Measurements from ENCODE around the gene MCM7. TPM values are rescaled to one million over a fixed set of nuclear protein-coding genes. Genes with fewer than 3 reads are reported as not detected.
A peak's percentile ranks its signal among the peaks of the same experiment; 100 is the strongest.

Gene MCM7
- total RNA-seq, 2 experiments from 2014 or later = 411 to 429 TPM

DNA sequence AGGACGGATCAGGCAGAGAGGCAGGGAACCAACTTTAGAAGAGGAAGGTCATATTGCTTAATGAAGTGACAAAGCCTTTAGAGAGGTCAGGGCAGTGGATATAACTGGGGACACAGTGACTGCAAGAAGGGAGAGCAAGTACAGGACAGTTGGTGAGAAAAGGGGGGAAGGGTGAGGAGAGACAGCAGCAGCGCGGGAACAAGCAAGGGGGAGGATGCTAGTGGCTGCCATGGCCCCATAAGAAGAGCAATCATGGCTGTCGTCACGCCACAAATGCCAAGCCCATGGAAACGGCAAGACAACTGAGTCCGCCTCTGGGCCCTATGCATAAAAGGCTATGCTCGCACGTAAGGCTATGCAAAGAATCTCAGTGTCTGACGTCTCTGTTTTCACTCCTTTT lies 28.7 kb downstream of the MCM7 start:
- DNase-seq = no peak
- Mint-ChIP-seq H3K27ac (no peak overlapping the region), H3K4me3 (no peak overlapping the region), H3K4me1 (no peaks in the 10 kb centered on the region), H3K36me3 (ENCODE audit: low read depth) (peaks cover 82% of the 10 kb centered on the region), H3K9me3 (ENCODE audit: low read depth) (peaks cover 25% of the 10 kb centered on the region), H3K27me3 (no peaks in the 10 kb centered on the region)
- no peak for ATAC-seq
- ChIA-PET POLR2A (interaction anchor here (0.6 kb wide), 1 partner anchor 177 kb away, joined by 3 read pairs; no protein-coding TSS in a partner anchor), CTCF (interaction anchor here (0.6 to 0.8 kb wide), 2 partner anchors 9 to 26 kb away, joined by 3 read pairs; no protein-coding TSS in a partner anchor)
- intact Hi-C loops (cut with DNase I, micrococcal nuclease) = no loop called here

GRCh38 chr7:100071018-100071723 lies 30.0 kb downstream of the MCM7 start:
- intact Hi-C loops (cut with DNase I, micrococcal nuclease) = no loop called here
- ATAC-seq = no peak

GRCh38 chr7:100069991-100070390 lies 31.2 kb downstream of the MCM7 start:
- intact Hi-C loops (cut with DNase I, micrococcal nuclease) = no loop called here
- ChIA-PET CTCF (interaction anchor here (0.8 to 1.5 kb wide), 2 partner anchors 90 to 151 kb away, joined by 3 to 4 read pairs; no protein-coding TSS in a partner anchor), POLR2A (no interaction called here)
- no peak overlapping the region for H3K27ac Mint-ChIP-seq
- no peak for DNase-seq
- ATAC-seq = no peak
- no peaks in the 10 kb centered on the region for H3K4me1 Mint-ChIP-seq
- no peak overlapping the region for H3K4me3 Mint-ChIP-seq
- peaks cover 25% of the 10 kb centered on the region for H3K9me3 Mint-ChIP-seq (ENCODE audit: low read depth)
- no peaks in the 10 kb centered on the region for H3K27me3 Mint-ChIP-seq
- peaks cover 68% of the 10 kb centered on the region for H3K36me3 Mint-ChIP-seq (ENCODE audit: low read depth)

More at GRCh38 chr7:100071018-100071723, 30.0 kb downstream of the MCM7 start:
- no peak overlapping the region for H3K27ac Mint-ChIP-seq
- no peak overlapping the region for H3K4me3 Mint-ChIP-seq
- DNase-seq = no peak
- no peaks in the 10 kb centered on the region for H3K27me3 Mint-ChIP-seq
- H3K36me3 Mint-ChIP-seq (ENCODE audit: low read depth) = peaks cover 74% of the 10 kb centered on the region
- ChIA-PET POLR2A (interaction anchor here (0.7 kb wide), 2 partner anchors 152 to 530 kb away, joined by 3 to 4 read pairs; partner anchors contain the start of gene TRIM4), CTCF (interaction anchor here (0.5 to 1.2 kb wide), 3 partner anchors 146 to 537 kb away, joined by 3 to 4 read pairs (median 3); no protein-coding TSS in a partner anchor)
- peaks cover 25% of the 10 kb centered on the region for H3K9me3 Mint-ChIP-seq (ENCODE audit: low read depth)
- H3K4me1 Mint-ChIP-seq = no peaks in the 10 kb centered on the region

DNA sequence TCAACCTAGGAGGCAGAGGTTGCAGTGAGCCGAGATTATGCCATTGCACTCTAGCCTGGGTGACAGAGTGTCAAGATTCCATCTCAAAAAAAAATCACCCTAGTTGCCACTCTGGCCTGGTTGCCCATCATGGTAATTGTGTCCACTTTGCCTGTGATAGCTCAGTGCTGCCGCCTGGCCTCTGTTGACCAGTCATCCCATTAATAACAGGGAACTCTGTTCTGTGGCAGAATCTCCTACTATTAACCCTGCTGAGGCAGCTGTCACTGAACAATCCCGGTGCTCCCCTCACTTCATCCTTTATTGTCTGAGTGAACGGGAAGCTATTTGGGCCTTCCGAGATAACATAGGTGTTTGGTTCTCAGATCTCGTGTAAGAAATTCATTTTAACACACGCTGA lies 34.2 kb downstream of the MCM7 start:
- H3K4me3 Mint-ChIP-seq = no peak overlapping the region
- H3K9me3 Mint-ChIP-seq (ENCODE audit: low read depth) = peaks cover 18% of the 10 kb centered on the region
- DNase-seq (no peak), ATAC-seq (no peak)
- H3K27ac Mint-ChIP-seq = no peak overlapping the region
- ChIA-PET CTCF (interaction anchor here (0.6 to 1.0 kb wide), 3 partner anchors 9 to 508 kb away, joined by 3 read pairs; no protein-coding TSS in a partner anchor), POLR2A (no interaction called here)
- no peaks in the 10 kb centered on the region for H3K4me1 Mint-ChIP-seq
- H3K27me3 Mint-ChIP-seq = no peaks in the 10 kb centered on the region
- intact Hi-C loops (cut with DNase I, micrococcal nuclease) = no loop called here
- H3K36me3 Mint-ChIP-seq (ENCODE audit: low read depth) = peaks cover 46% of the 10 kb centered on the region

DNA sequence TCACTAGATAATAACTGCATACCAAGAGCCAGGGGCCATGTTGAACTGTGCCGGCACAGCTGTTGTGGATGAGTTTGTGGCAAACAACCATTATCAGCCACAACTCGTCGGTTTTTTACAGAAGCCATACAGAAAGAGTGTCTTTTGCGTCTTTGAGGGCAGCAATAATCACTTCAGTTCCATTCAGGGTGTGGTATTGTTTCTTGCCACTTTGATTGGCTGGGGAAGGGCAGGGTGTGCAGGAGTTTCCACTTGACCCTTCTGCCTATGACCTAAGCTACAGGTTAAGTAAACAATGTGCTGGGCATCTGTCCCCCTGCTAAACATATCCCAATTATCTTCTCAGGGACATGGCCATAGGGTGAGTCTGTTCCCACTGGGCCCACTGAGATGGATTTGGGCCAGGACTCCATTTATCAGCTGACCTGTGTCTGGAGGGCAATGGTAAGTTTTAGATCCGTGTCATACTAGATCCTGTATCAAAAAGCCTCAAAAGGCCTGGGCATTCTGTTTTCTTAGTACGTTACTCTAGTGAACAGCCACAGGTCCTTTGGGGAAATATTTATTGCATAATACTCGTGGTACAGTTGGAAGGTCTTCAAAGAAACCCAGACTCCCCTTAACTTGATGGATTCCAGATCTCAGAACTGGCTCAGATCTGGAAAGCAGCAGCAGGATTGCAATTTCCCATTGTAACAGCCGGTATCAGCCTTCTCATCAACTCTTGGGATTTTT lies 35.6 kb downstream of the MCM7 start:
- Mint-ChIP-seq H3K27me3 (no peaks in the 10 kb centered on the region), H3K4me1 (no peaks in the 10 kb centered on the region), H3K4me3 (no peak overlapping the region), H3K27ac (no peak overlapping the region), H3K9me3 (ENCODE audit: low read depth) (peaks cover 5% of the 10 kb centered on the region), H3K36me3 (ENCODE audit: low read depth) (peaks cover 32% of the 10 kb centered on the region)
- ChIA-PET CTCF (no interaction called here), POLR2A (interaction anchor here (0.5 kb wide), 1 partner anchor 25 kb away, joined by 4 read pairs; no protein-coding TSS in a partner anchor)
- no peak for ATAC-seq
- DNase-seq = no peak
- intact Hi-C loops (cut with DNase I, micrococcal nuclease) = no loop called here

- ChIA-PET CTCF (interaction anchor here (1.2 kb wide), 1 partner anchor 9 kb away, joined by 3 read pairs; no protein-coding TSS in a partner anchor), POLR2A (no interaction called here)
- no peak for DNase-seq
- Mint-ChIP-seq H3K27me3 (no peaks in the 10 kb centered on the region), H3K36me3 (ENCODE audit: low read depth) (peaks cover 23% of the 10 kb centered on the region), H3K27ac (no peak overlapping the region), H3K9me3 (ENCODE audit: low read depth) (no peaks in the 10 kb centered on the region), H3K4me1 (no peaks in the 10 kb centered on the region), H3K4me3 (no peak overlapping the region)
- intact Hi-C loops (cut with DNase I, micrococcal nuclease) = no loop called here
- ATAC-seq = no peak
Measured at GRCh38 chr7:100064162-100064561, 37.0 kb downstream of the MCM7 start.

DNA sequence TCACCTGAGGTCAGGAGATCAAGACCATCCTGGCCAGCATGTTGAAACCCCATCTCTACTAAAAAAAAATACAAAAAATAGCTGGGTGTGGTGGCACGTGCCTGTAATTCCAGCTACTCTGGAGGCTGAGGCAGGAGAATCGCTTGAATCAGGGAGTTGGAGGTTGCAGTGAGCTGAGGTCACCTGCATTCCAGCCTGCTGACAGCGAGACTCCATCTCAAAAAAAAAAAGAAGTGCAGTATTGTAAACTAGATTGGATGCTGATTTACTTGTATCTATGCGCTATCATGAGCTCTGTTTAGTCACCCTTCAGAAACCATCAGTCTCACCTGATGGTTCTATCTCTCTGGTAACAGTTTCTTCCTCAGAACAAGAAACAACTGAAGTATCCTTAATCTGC lies 37.8 kb downstream of the MCM7 start:
- ChIA-PET POLR2A (interaction anchor here (0.6 kb wide), 1 partner anchor 145 kb away, joined by 9 read pairs; no protein-coding TSS in a partner anchor), CTCF (interaction anchor here (0.6 to 1.2 kb wide), 3 partner anchors 9 to 899 kb away, joined by 3 read pairs; no protein-coding TSS in a partner anchor)
- Mint-ChIP-seq H3K4me1 (no peaks in the 10 kb centered on the region), H3K27ac (no peak overlapping the region), H3K9me3 (ENCODE audit: low read depth) (no peaks in the 10 kb centered on the region), H3K36me3 (ENCODE audit: low read depth) (peaks cover 23% of the 10 kb centered on the region), H3K27me3 (no peaks in the 10 kb centered on the region), H3K4me3 (no peak overlapping the region)
- intact Hi-C loops (cut with DNase I, micrococcal nuclease) = no loop called here
- DNase-seq (no peak), ATAC-seq (no peak)

- no peak overlapping the region for H3K4me3 Mint-ChIP-seq
- H3K27me3 Mint-ChIP-seq = no peaks in the 10 kb centered on the region
- DNase-seq = no peak
- no peak for ATAC-seq
- intact Hi-C loops (cut with DNase I, micrococcal nuclease) = no loop called here
- H3K4me1 Mint-ChIP-seq = no peaks in the 10 kb centered on the region
- H3K27ac Mint-ChIP-seq = no peak overlapping the region
- ChIA-PET CTCF (no interaction called here), POLR2A (interaction anchor here (0.5 kb wide), 1 partner anchor 51 kb away, joined by 3 read pairs; no protein-coding TSS in a partner anchor)
- H3K36me3 Mint-ChIP-seq (ENCODE audit: low read depth) = peaks cover 19% of the 10 kb centered on the region
- H3K9me3 Mint-ChIP-seq (ENCODE audit: low read depth) = no peaks in the 10 kb centered on the region
Measured at GRCh38 chr7:100061518-100062193, 39.5 kb downstream of the MCM7 start.

GRCh38 chr7:100059251-100059739 lies 41.9 kb downstream of the MCM7 start:
- no peaks in the 10 kb centered on the region for H3K4me1 Mint-ChIP-seq
- DNase-seq (no peak), ATAC-seq (no peak)
- intact Hi-C loops (cut with DNase I, micrococcal nuclease) = no loop called here
- ChIA-PET POLR2A (no interaction called here), CTCF (interaction anchor here (0.6 to 1.0 kb wide), 2 partner anchors 23 to 146 kb away, joined by 3 to 6 read pairs; no protein-coding TSS in a partner anchor)
- no peaks in the 10 kb centered on the region for H3K27me3 Mint-ChIP-seq
- no peak overlapping the region for H3K27ac Mint-ChIP-seq
- no peak overlapping the region for H3K4me3 Mint-ChIP-seq
- H3K36me3 Mint-ChIP-seq (ENCODE audit: low read depth) = peaks cover 10% of the 10 kb centered on the region
- H3K9me3 Mint-ChIP-seq (ENCODE audit: low read depth) = no peaks in the 10 kb centered on the region

GRCh38 chr7:100057006-100057405 lies 44.2 kb downstream of the MCM7 start:
- no peaks in the 10 kb centered on the region for H3K27me3 Mint-ChIP-seq

GRCh38 chr7:100053215-100053614 lies 48.0 kb downstream of the MCM7 start:
- peak; percentile 57 for ATAC-seq
- peak; percentile 28 for DNase-seq
- Mint-ChIP-seq H3K36me3 (ENCODE audit: low read depth) (peaks cover 4% of the 10 kb centered on the region), H3K4me1 (peaks cover 17% of the 10 kb centered on the region), H3K27ac (no peak overlapping the region), H3K9me3 (ENCODE audit: low read depth) (no peaks in the 10 kb centered on the region), H3K27me3 (no peaks in the 10 kb centered on the region), H3K4me3 (no peak overlapping the region)
- POLR2A ChIA-PET = no interaction called here
- intact Hi-C loops (cut with DNase I, micrococcal nuclease) = loop anchor here (1.0 to 5.0 kb wide), 5 partner anchors 36 to 140 kb away; partner anchors contain the start of genes AZGP1 (in 1 of the 2) and ZKSCAN1 (in 1 of the 2)
- CTCF ChIA-PET = interaction anchor here (0.6 to 3.0 kb wide), 11 partner anchors 10 to 253 kb away, joined by 3 to 22 read pairs (median 3); no protein-coding TSS in a partner anchor

More at GRCh38 chr7:100057006-100057405, 44.2 kb downstream of the MCM7 start:
- ChIA-PET CTCF (interaction anchor here (0.6 to 1.7 kb wide), 2 partner anchors 77 to 388 kb away, joined by 3 to 4 read pairs; no protein-coding TSS in a partner anchor), POLR2A (no interaction called here)
- Mint-ChIP-seq H3K27ac (no peak overlapping the region), H3K9me3 (ENCODE audit: low read depth) (no peaks in the 10 kb centered on the region), H3K36me3 (ENCODE audit: low read depth) (peaks cover 7% of the 10 kb centered on the region), H3K4me3 (no peak overlapping the region), H3K4me1 (no peaks in the 10 kb centered on the region)
- no peak for DNase-seq
- ATAC-seq = no peak
- intact Hi-C loops (cut with DNase I, micrococcal nuclease) = no loop called here
